ENCODE measurements around the gene ATF6. TPM values are rescaled to one million over a fixed set of nuclear protein-coding genes. Genes with fewer than 3 reads are reported as not detected.

Gene ATF6
- total and polyA plus RNA-seq, 2 of the 8 experiments (the other 6 are each of a cell fraction or from before 2014, with no cell fraction given): 4.6 to 10.0 TPM

DNA sequence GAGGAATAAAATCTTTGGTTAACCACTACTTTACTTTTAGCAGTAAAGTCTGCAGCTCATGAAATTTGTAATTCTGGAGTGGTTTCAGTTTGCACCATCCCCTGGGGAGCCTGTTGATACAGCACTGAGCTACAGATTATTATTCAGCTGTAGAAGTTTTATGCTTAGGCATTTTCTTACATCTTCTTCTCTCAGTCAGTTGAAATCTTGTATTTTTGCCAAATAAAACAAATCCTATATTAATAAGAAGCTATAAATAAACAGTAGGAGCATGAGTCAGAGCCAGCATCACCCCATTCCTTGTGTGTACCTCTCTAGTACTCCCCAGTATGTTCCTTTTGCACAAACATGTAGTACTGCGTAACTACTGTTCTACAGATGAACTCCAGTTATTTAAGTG is 118.9 kb downstream of the ATF6 start:
- ChIA-PET CTCF (ENCODE audit: partially characterized antibody) (interaction anchor here (0.5 to 1.5 kb wide), 4 partner anchors 20 to 152 kb away, joined by 3 to 5 read pairs (median 4); no protein-coding TSS in a partner anchor), POLR2A (ENCODE audit: partially characterized antibody) (no interaction called here)
- no peak overlapping the region for H3K18ac ChIP-seq (ENCODE audit: extremely low read depth, low read length)
- H2AK5ac ChIP-seq (ENCODE audit: low read depth, low read length): no peak overlapping the region
- H3K23me2 ChIP-seq (ENCODE audit: low read depth, low read length): no peaks in the 10 kb centered on the region
- FAIRE-seq: no peak
- no peaks in the 10 kb centered on the region for H3K27me3 ChIP-seq (replicated peaks in 1 of 4; ENCODE audit: control insufficient read depth in 3 of 4, extremely low read depth in 1 of 4, insufficient read depth in 3 of 4, low read length in 3 of 4)
- no peak overlapping the region for H2BK12ac ChIP-seq (ENCODE audit: low read depth, low read length)
- H3K4me3 ChIP-seq (ENCODE audit: extremely low read depth in 1 of 4, insufficient read depth in 2 of 4, low read depth in 3 of 4, low read length in 4 of 4): no peak overlapping the region
- H3K4me1 ChIP-seq (replicated peaks in 1 of 4; ENCODE audit: control insufficient read depth in 3 of 4, insufficient read depth in 4 of 4, low read length in 3 of 4): no peaks in the 10 kb centered on the region
- no peak overlapping the region for H4K5ac ChIP-seq (ENCODE audit: insufficient read length, low read depth, low read length)
- WGBS, 2 experiments (ENCODE audit: extremely low coverage in 1 of 2, insufficient coverage in 1 of 2, insufficient read length in 1 of 2, insufficient replicate concordance in 2 of 2, low coverage in 1 of 2, low lambda C conversion rate in 2 of 2, missing lambda C conversion rate in 1 of 2): 84% methylated on average over 1 of the region's 1 CpG; no CpG with 5 or more reads in 1 of the 2 experiments
- peaks cover 0 to 3% of the 10 kb centered on the region in 2 experiments for H4K20me1 ChIP-seq (replicated peaks in 1 of 2; ENCODE audit: control insufficient read depth in 1 of 2, insufficient read depth in 2 of 2, low read length in 2 of 2)
- H3K79me2 ChIP-seq (ENCODE audit: control insufficient read depth in 1 of 2, insufficient read depth in 2 of 2, low read length in 2 of 2): no peaks in the 10 kb centered on the region
- H3K9ac ChIP-seq (replicated peaks in 1 of 4; ENCODE audit: extremely low read depth in 1 of 4, low read depth in 3 of 4, low read length in 3 of 4): no peak overlapping the region
- H3K14ac ChIP-seq (ENCODE audit: insufficient read length): no peak overlapping the region
- H4K8ac ChIP-seq (ENCODE audit: extremely low read depth, insufficient read depth, low read length): no peak overlapping the region
- no peak overlapping the region for H3K23ac ChIP-seq (ENCODE audit: insufficient read length)
- no peak overlapping the region for H2BK120ac ChIP-seq (replicated peaks; ENCODE audit: low read depth, low read length)
- no peak overlapping the region for H3K56ac ChIP-seq (replicated peaks; ENCODE audit: insufficient read length, low read depth, low read length)
- H3K27ac ChIP-seq (ENCODE audit: low read depth, low read length): no peak overlapping the region
- H3K79me1 ChIP-seq (ENCODE audit: low read depth, low read length): no peaks in the 10 kb centered on the region
- H3K9me3 ChIP-seq (ENCODE audit: insufficient read depth in 2 of 2, low read depth in 1 of 2, low read length in 1 of 2): no peaks in the 10 kb centered on the region
- no peak overlapping the region for H2BK20ac ChIP-seq (ENCODE audit: low read length)
- no peak for DNase-seq (ENCODE audit: low read depth in 1 of 2, low spot score in 2 of 2)
- H2AFZ ChIP-seq (ENCODE audit: low read length): no peak overlapping the region
- H2BK15ac ChIP-seq (ENCODE audit: low read length): no peak overlapping the region
- TF ChIP-seq ASH2L (IDR thresholded peaks at IDR 0.05; ENCODE audit: low read length): no peak
- no peak for TF ChIP-seq KDM4A (IDR thresholded peaks at IDR 0.05; ENCODE audit: low read depth, low read length, severe bottlenecking)
- TF ChIP-seq TEAD4 (IDR thresholded peaks at IDR 0.05; ENCODE audit: low read depth, low read length): no peak
- no peak for TF ChIP-seq EZH2 (IDR thresholded peaks at IDR 0.05; ENCODE audit: low read depth, low read length, severe bottlenecking)
- TF ChIP-seq CTBP2 (IDR thresholded peaks at IDR 0.05; ENCODE audit: borderline replicate concordance, insufficient read depth, insufficient read length, low read length): no peak
- TF ChIP-seq SUZ12 (IDR thresholded peaks at IDR 0.05; ENCODE audit: low read length): no peak
- H2BK5ac ChIP-seq (ENCODE audit: low read depth, low read length): no peak overlapping the region
- H3K4me2 ChIP-seq (ENCODE audit: insufficient read depth in 1 of 2, low read depth in 2 of 2, low read length in 2 of 2): no peak overlapping the region
- no peak overlapping the region for H4K91ac ChIP-seq (replicated peaks; ENCODE audit: insufficient read length, low read length)
- no peaks in the 10 kb centered on the region for H3K36me3 ChIP-seq (ENCODE audit: control insufficient read depth in 2 of 4, insufficient read depth in 4 of 4, low read length in 3 of 4)
- no peak overlapping the region for H3K4ac ChIP-seq (replicated peaks; ENCODE audit: insufficient read length, low read depth, low read length)

Measured in H1 (cell line).